Measurements from ENCODE around the gene PAX4. TPM values are rescaled to one million over a fixed set of nuclear protein-coding genes. Genes with fewer than 3 reads are reported as not detected.

PAX4 gene
- total RNA-seq, 1 experiment from 2014 or later, result not detected

DNA sequence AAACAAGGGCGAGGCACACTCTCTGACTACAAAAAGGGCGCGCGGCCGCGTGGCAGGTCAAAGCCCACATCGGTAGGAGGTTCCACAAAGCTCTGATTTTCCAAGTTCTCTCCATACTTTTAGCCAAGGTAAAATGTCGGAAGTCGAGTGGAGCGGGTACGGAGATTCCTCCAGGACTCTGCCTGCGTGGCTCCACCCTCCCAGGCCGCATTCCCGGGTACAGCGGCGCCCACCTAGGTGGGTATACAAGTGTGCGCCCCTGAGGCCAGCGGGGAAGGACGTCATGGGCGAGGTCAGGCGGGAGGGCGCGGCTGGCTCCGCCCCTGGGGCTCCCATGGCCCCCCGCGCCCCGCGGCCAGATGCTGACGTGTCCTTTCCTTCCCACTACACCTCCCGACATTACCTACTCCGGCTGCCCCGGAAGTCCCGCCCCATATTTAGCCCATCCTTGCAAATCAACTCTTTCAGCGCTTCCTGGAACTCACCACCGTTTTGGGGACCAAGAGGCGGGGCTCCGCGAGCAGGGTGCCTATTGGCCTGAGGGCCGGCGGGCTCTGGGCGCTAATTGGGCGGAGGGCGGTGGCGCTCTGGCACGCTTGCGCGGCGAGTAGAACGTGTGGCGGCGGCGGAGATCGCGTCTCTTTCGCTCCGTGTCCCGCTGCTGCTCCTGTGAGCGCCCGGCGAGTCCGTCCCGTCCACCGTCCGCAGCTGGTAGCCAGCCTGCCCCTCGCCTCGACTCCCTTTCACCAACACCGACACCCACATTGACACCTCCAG, 33.8 kb upstream of the PAX4 start, which contains the start of gene SND1:
Gene SND1, plus strand, starts transcription at position 639 of the 777 bp plus-strand sequence. CDS start 180 bp downstream, outside the sequence.
- Histone ChIP-seq H3K27ac (ENCODE audit: low read depth, low read length) (peak within 1 kb of the TSS; percentile 62), H4K20me1 (ENCODE audit: insufficient read depth) (peaks cover 28% of the 10 kb centered on the region; the same call in 1 of the 2 replicates), H3K79me2 (ENCODE audit: insufficient read depth, low read length) (peaks cover 48% of the 10 kb centered on the region), H3K4me2 (ENCODE audit: low read length) (peak within 1 kb of the TSS; percentile 80), H3K9me2 (ENCODE audit: insufficient read depth) (no peaks in the 10 kb centered on the region), H3K4me1 (ENCODE audit: control insufficient read depth in 1 of 2, insufficient read depth in 2 of 2, low read length in 2 of 2) (peaks cover 16 to 22% of the 10 kb centered on the region in 2 experiments), H3K36me3 (ENCODE audit: control insufficient read depth in 1 of 2, insufficient read depth in 2 of 2, low read length in 2 of 2) (peaks cover 8 to 16% of the 10 kb centered on the region in 2 experiments; a peak in 3 of 4 replicates), H2AFZ (ENCODE audit: low read depth, low read length, poor library complexity, severe bottlenecking) (no peak within 1 kb of the TSS), H3K9me3 (ENCODE audit: control insufficient read depth in 1 of 2, insufficient read depth in 1 of 2, low read depth in 1 of 2, low read length in 2 of 2) (no peaks in the 10 kb centered on the region), H3K9ac (ENCODE audit: low read length) (peak within 1 kb of the TSS; percentile 94), H3K4me3 (replicated peaks in 1 of 2; ENCODE audit: low read depth in 1 of 2, low read length in 2 of 2) (peak within 1 kb of the TSS; percentile 98 to 100), H3K27me3 (ENCODE audit: insufficient read depth, low read length) (no peaks in the 10 kb centered on the region)
- ATAC-seq, result peak; percentile 95
- intact Hi-C loops (cut with micrococcal nuclease), result loop anchor here (5.0 kb wide), 1 partner anchor 64 kb away; the partner anchor contains the start of genes ARF5 and GCC1
- CTCF ChIA-PET, result interaction anchor here (3.1 kb wide), 1 partner anchor 23 kb away, joined by 9 read pairs; no protein-coding TSS in a partner anchor
- no TSS peak for BruUV-seq (replicated peaks)
- RAD21 ChIA-PET (ENCODE audit: low non-redundant PET in 1 of 2, low total read pairs in 2 of 2, uncharacterized antibody in 2 of 2, unreplicated experiment in 2 of 2), result no interaction called here
- DNase-seq (ENCODE audit: low read depth, low spot score), result peak; percentile 99
- POLR2A ChIA-PET, result interaction anchor here (0.9 to 1.1 kb wide), 2 partner anchors 11 to 557 kb away, joined by 3 to 5 read pairs; no protein-coding TSS in a partner anchor
- TF ChIP-seq SRF (IDR thresholded peaks at IDR 0.05; ENCODE audit: low read depth) (peak; percentile 99), RAD21 (IDR thresholded peaks at IDR 0.05; ENCODE audit: low read depth) (no peak), SP1 (IDR thresholded peaks at IDR 0.05; ENCODE audit: low read depth) (peak; percentile 88), SIN3A (IDR thresholded peaks at IDR 0.05; ENCODE audit: low read depth) (peak; percentile 100), EGR1 (IDR thresholded peaks at IDR 0.05; ENCODE audit: low read depth) (no peak), POLR2A (IDR thresholded peaks at IDR 0.05; ENCODE audit: borderline replicate concordance, extremely low read depth, insufficient read depth, insufficient read length) (peak; percentile 34), ZFX (IDR thresholded peaks at IDR 0.05) (peak; percentile 28; the same call in 1 of the 2 replicates), EZH2 (IDR thresholded peaks at IDR 0.05) (no peak), POLR2AphosphoS5 (IDR thresholded peaks at IDR 0.05; ENCODE audit: low read depth, low read length) (peak; percentile 88), CBX3 (IDR thresholded peaks at IDR 0.05; ENCODE audit: low read depth) (no peak), EZH2phosphoT487 (IDR thresholded peaks at IDR 0.05; ENCODE audit: borderline replicate concordance) (no peak), YY1 (IDR thresholded peaks at IDR 0.05; ENCODE audit: extremely low read depth, insufficient replicate concordance, low read depth, low read length) (peak; percentile 38), ELF1 (IDR thresholded peaks at IDR 0.05; ENCODE audit: borderline replicate concordance, low read depth) (peak; percentile 94), ZNF274 (IDR thresholded peaks at IDR 0.05; ENCODE audit: low read depth, low read length) (no peak), CEBPB (IDR thresholded peaks at IDR 0.05; ENCODE audit: low read depth) (no peak), FOSL1 (IDR thresholded peaks at IDR 0.05; ENCODE audit: low read depth) (no peak)
- TF ChIP-seq, protein P1, sequence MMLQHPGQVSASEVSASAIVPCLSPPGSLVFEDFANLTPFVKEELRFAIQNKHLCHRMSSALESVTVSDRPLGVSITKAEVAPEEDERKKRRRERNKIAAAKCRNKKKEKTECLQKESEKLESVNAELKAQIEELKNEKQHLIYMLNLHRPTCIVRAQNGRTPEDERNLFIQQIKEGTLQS (IDR thresholded peaks at IDR 0.05), result no peak
- TF ChIP-seq, protein P2, sequence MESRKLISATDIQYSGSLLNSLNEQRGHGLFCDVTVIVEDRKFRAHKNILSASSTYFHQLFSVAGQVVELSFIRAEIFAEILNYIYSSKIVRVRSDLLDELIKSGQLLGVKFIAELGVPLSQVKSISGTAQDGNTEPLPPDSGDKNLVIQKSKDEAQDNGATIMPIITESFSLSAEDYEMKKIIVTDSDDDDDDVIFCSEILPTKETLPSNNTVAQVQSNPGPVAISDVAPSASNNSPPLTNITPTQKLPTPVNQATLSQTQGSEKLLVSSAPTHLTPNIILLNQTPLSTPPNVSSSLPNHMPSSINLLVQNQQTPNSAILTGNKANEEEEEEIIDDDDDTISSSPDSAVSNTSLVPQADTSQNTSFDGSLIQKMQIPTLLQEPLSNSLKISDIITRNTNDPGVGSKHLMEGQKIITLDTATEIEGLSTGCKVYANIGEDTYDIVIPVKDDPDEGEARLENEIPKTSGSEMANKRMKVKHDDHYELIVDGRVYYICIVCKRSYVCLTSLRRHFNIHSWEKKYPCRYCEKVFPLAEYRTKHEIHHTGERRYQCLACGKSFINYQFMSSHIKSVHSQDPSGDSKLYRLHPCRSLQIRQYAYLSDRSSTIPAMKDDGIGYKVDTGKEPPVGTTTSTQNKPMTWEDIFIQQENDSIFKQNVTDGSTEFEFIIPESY (IDR thresholded peaks at IDR 0.05; ENCODE audit: extremely low read depth, insufficient replicate concordance, low read length), result no peak
- TF ChIP-seq, protein P3, sequence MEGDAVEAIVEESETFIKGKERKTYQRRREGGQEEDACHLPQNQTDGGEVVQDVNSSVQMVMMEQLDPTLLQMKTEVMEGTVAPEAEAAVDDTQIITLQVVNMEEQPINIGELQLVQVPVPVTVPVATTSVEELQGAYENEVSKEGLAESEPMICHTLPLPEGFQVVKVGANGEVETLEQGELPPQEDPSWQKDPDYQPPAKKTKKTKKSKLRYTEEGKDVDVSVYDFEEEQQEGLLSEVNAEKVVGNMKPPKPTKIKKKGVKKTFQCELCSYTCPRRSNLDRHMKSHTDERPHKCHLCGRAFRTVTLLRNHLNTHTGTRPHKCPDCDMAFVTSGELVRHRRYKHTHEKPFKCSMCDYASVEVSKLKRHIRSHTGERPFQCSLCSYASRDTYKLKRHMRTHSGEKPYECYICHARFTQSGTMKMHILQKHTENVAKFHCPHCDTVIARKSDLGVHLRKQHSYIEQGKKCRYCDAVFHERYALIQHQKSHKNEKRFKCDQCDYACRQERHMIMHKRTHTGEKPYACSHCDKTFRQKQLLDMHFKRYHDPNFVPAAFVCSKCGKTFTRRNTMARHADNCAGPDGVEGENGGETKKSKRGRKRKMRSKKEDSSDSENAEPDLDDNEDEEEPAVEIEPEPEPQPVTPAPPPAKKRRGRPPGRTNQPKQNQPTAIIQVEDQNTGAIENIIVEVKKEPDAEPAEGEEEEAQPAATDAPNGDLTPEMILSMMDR (IDR thresholded peaks at IDR 0.05 in 2 of 3, conservative IDR thresholded peaks at IDR 0.05 in 1 of 3; ENCODE audit: borderline replicate concordance in 1 of 3, insufficient read depth in 1 of 3, low read depth in 2 of 3, low read length in 2 of 3), result no peak

Data from HCT116 (cell line).